Trophoblast cell (in vitro differentiated cells and primary cell): ENCODE measurements around the gene TCTN3.

ENCODE experiments used
- DNase-seq, 2 donors: peaks; one replicate each; pipeline ENCODE4 v3.0.0-alpha.2; 2016
- H2AFZ ChIP-seq: 2 replicates; pipeline ENCODE4 v1.6.1; 2013; ENCODE audit warnings: low read length, moderate library complexity, mild to moderate bottlenecking; ENCODE audit not compliant: insufficient read depth, poor library complexity
- H2AK5ac ChIP-seq: 2 replicates; pipeline ENCODE4 v1.6.1; 2013; ENCODE audit warnings: mild to moderate bottlenecking, low read length
- H2BK120ac ChIP-seq: 2 replicates; pipeline ENCODE4 v1.6.1; 2013; ENCODE audit warnings: low read length, mild to moderate bottlenecking, moderate library complexity; ENCODE audit not compliant: insufficient read depth, poor library complexity
- H2BK12ac ChIP-seq: 2 replicates; pipeline ENCODE4 v1.6.1; 2013; ENCODE audit warnings: mild to moderate bottlenecking, low read length, moderate library complexity
- H2BK5ac ChIP-seq: 2 replicates; pipeline ENCODE4 v1.6.1; 2013; ENCODE audit warnings: low read length, low read depth, moderate library complexity, mild to moderate bottlenecking; ENCODE audit not compliant: poor library complexity
- H3K14ac ChIP-seq: 2 replicates; pipeline ENCODE4 v1.6.1; 2013; ENCODE audit warnings: mild to moderate bottlenecking, low read length
- H3K18ac ChIP-seq: 2 replicates; pipeline ENCODE4 v1.6.1; 2013; ENCODE audit warnings: mild to moderate bottlenecking, low read length
- H3K23ac ChIP-seq: 2 replicates; pipeline ENCODE4 v1.6.1; 2013; ENCODE audit warnings: low read length
- H3K27ac ChIP-seq: 2 replicates; pipeline ENCODE4 v1.5.1; 2013; ENCODE audit warnings: low read depth, mild to moderate bottlenecking, inconsistent platforms, low read length, moderate library complexity
- H3K27me3 ChIP-seq: 2 replicates; pipeline ENCODE4 v1.6.1; 2013; ENCODE audit warnings: inconsistent platforms, mild to moderate bottlenecking, low read length, moderate library complexity; ENCODE audit not compliant: insufficient read depth
- H3K36me3 ChIP-seq, 2 experiments: 1 replicate in 1 of 2; 2 replicates in 1 of 2; pipeline ENCODE4 v1.6.1; 2013; ENCODE audit warnings: low read length in 2 of 2, mild to moderate bottlenecking in 2 of 2, moderate library complexity in 1 of 2; ENCODE audit not compliant: insufficient read depth in 2 of 2, control insufficient read depth in 1 of 2
- H3K4ac ChIP-seq: 2 replicates; pipeline ENCODE4 v1.6.1; 2013; ENCODE audit warnings: low read depth, mild to moderate bottlenecking, low read length, moderate library complexity
- H3K4me1 ChIP-seq, 2 experiments: 1 replicate in 1 of 2; 2 replicates in 1 of 2; pipeline ENCODE4 v1.6.1; 2013; ENCODE audit warnings: low read length in 2 of 2, mild to moderate bottlenecking in 2 of 2, moderate library complexity in 1 of 2; ENCODE audit not compliant: insufficient read depth in 2 of 2, control insufficient read depth in 1 of 2
- H3K4me2 ChIP-seq: 2 replicates; pipeline ENCODE4 v1.6.1; 2013; ENCODE audit warnings: inconsistent platforms, mild to moderate bottlenecking, low read length, moderate library complexity
- H3K4me3 ChIP-seq: 2 replicates; pipeline ENCODE4 v1.5.1; 2013; ENCODE audit warnings: mild to moderate bottlenecking, low read depth, low read length, inconsistent platforms
- H3K79me1 ChIP-seq: one replicate; pipeline ENCODE4 v1.6.1; 2013; ENCODE audit warnings: low read length
- H3K79me2 ChIP-seq: 2 replicates; pipeline ENCODE4 v1.6.1; 2013; ENCODE audit warnings: low read length, mild to moderate bottlenecking; ENCODE audit not compliant: control insufficient read depth, insufficient read depth, poor library complexity
- H3K9ac ChIP-seq: 2 replicates; pipeline ENCODE4 v1.6.1; 2013; ENCODE audit warnings: mild to moderate bottlenecking, low read length
- H3K9me3 ChIP-seq: 2 replicates; pipeline ENCODE4 v1.6.1; 2013; ENCODE audit warnings: low read depth, mild to moderate bottlenecking, control low read depth, inconsistent platforms, low read length; ENCODE audit not compliant: insufficient read depth
- H4K12ac ChIP-seq: 2 replicates; pipeline ENCODE4 v1.6.1; 2013; ENCODE audit warnings: low read depth, mild to moderate bottlenecking, low read length, moderate library complexity
- H4K8ac ChIP-seq: 2 replicates; pipeline ENCODE4 v1.6.1; 2013; ENCODE audit warnings: low read depth, mild to moderate bottlenecking, low read length, moderate library complexity
- H4K91ac ChIP-seq: one replicate; pipeline ENCODE4 v1.6.1; 2013; ENCODE audit warnings: low read depth, mild to moderate bottlenecking, low read length, moderate library complexity
- WGBS: extraction: QIAGEN DNeasy Blood & Tissue Kit; methylation state at CpG from one replicate; pipeline ENCODE4 v1.1.7; 2013; ENCODE audit warnings: missing lambda C conversion rate; ENCODE audit not compliant: insufficient read length, insufficient coverage; ENCODE audit errors: extremely low coverage; 5-methylcytosine and 5-hydroxymethylcytosine counted together

TCTN3 gene

GRCh38 chr10:95663496-95663895, 30.2 kb downstream of the TCTN3 start:
- H3K27ac ChIP-seq: no peak overlapping the region
- H2BK5ac ChIP-seq: no peak overlapping the region
- no peaks in the 10 kb centered on the region for H3K9me3 ChIP-seq
- no peak overlapping the region for H4K91ac ChIP-seq
- H2BK12ac ChIP-seq: no peak overlapping the region
- no peak overlapping the region for H2BK120ac ChIP-seq
- H3K79me1 ChIP-seq: no peaks in the 10 kb centered on the region
- no peak overlapping the region for H3K4ac ChIP-seq
- H3K9ac ChIP-seq: no peak overlapping the region
- no peak overlapping the region for H3K18ac ChIP-seq
- H3K4me2 ChIP-seq: no peak overlapping the region
- H2AK5ac ChIP-seq: no peak overlapping the region
- WGBS: no CpG with 5 or more reads among the region's 1 CpG
- no peak overlapping the region for H3K23ac ChIP-seq
- H3K27me3 ChIP-seq: no peaks in the 10 kb centered on the region
- H4K8ac ChIP-seq: no peak overlapping the region
- peaks cover 2 to 6% of the 10 kb centered on the region in 2 experiments for H3K36me3 ChIP-seq
- no peak overlapping the region for H3K14ac ChIP-seq
- no peak overlapping the region for H4K12ac ChIP-seq
- H3K4me1 ChIP-seq: no peaks in the 10 kb centered on the region
- DNase-seq: no peak
- H3K4me3 ChIP-seq: no peak overlapping the region
- H3K79me2 ChIP-seq: no peaks in the 10 kb centered on the region
- H2AFZ ChIP-seq: no peak overlapping the region

DNA sequence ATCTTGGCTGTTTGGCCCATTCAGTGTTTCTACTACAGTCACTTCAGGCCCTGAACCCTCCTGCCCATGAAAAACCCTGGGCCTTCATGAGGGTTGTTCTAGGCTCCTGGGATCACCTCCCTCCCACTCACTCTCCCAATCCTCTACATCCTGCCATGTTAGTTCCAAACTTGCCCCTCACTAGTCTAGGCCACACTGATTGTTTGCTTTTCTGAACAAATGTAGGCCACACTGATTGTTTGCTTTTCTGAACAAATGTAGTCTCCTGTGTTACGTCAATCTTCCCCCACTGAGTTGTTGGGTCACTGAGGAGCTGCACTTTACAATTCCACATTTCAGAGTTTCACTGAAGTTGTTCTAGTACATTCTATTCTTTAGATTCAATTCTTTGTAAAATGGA, 31.9 kb downstream of the TCTN3 start:
- H3K4me1 ChIP-seq: peaks cover 0 to 2% of the 10 kb centered on the region in 2 experiments
- DNase-seq: no peak
- H4K8ac ChIP-seq: no peak overlapping the region
- H2BK5ac ChIP-seq: no peak overlapping the region
- no peak overlapping the region for H4K12ac ChIP-seq
- H3K4me2 ChIP-seq: no peak overlapping the region
- no peaks in the 10 kb centered on the region for H3K79me2 ChIP-seq
- H3K23ac ChIP-seq: no peak overlapping the region
- no peak overlapping the region for H3K4me3 ChIP-seq
- no peaks in the 10 kb centered on the region for H3K79me1 ChIP-seq
- H3K18ac ChIP-seq: no peak overlapping the region
- no peak overlapping the region for H2AK5ac ChIP-seq
- H2BK120ac ChIP-seq: no peak overlapping the region
- no peak overlapping the region for H2BK12ac ChIP-seq
- H3K36me3 ChIP-seq: peaks cover 2 to 6% of the 10 kb centered on the region in 2 experiments
- no peak overlapping the region for H3K4ac ChIP-seq
- no peaks in the 10 kb centered on the region for H3K27me3 ChIP-seq
- H3K27ac ChIP-seq: no peak overlapping the region
- no peak overlapping the region for H4K91ac ChIP-seq
- WGBS: no CpG with 5 or more reads among the region's 1 CpG
- no peak overlapping the region for H3K14ac ChIP-seq
- H3K9ac ChIP-seq: no peak overlapping the region
- no peaks in the 10 kb centered on the region for H3K9me3 ChIP-seq
- H2AFZ ChIP-seq: no peak overlapping the region

DNA sequence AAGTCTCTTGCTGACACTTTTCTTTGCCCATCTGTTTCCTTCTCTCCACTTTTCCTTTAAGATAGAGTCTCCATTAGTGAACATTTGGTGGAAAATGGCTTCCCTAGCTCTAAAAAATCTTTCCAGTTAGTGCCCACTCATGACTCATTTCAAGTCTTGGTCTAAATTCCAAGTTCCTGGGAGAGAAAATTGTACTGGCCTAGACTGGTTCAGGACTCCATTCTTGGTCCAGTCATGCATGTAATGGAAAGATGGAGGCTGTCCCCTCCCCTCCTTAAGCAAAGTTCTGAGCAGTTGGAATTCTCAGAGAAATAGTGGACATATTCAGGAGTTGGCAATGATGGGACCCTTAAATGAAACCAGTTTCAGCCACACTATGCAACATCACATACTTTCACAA, 33.4 kb downstream of the TCTN3 start:
- Histone ChIP-seq H3K27me3 (no peaks in the 10 kb centered on the region), H3K18ac (no peak overlapping the region), H2BK12ac (no peak overlapping the region), H2AFZ (no peak overlapping the region), H3K23ac (no peak overlapping the region), H2AK5ac (no peak overlapping the region), H3K9ac (no peak overlapping the region), H4K12ac (no peak overlapping the region), H2BK120ac (no peak overlapping the region), H3K79me2 (peaks cover 6% of the 10 kb centered on the region), H3K36me3 (peaks cover 2 to 6% of the 10 kb centered on the region in 2 experiments), H4K91ac (no peak overlapping the region), H3K14ac (no peak overlapping the region), H3K4me2 (no peak overlapping the region), H3K9me3 (no peaks in the 10 kb centered on the region), H3K4ac (no peak overlapping the region), H3K4me3 (no peak overlapping the region), H3K27ac (no peak overlapping the region), H3K4me1 (peaks cover 0 to 6% of the 10 kb centered on the region in 2 experiments), H4K8ac (no peak overlapping the region), H3K79me1 (peaks cover 6% of the 10 kb centered on the region), H2BK5ac (no peak overlapping the region)
- DNase-seq: peak in 1 of 2 donors; percentile 31

GRCh38 chr10:95657250-95657649, 36.5 kb downstream of the TCTN3 start:
- Histone ChIP-seq H2AK5ac (no peak overlapping the region), H2BK12ac (no peak overlapping the region), H3K27me3 (no peaks in the 10 kb centered on the region), H4K8ac (no peak overlapping the region), H3K4me2 (peak overlapping the region; percentile 79), H3K9ac (no peak overlapping the region), H3K4me3 (no peak overlapping the region), H3K4me1 (peaks cover 0 to 6% of the 10 kb centered on the region in 2 experiments), H3K9me3 (no peaks in the 10 kb centered on the region), H2BK5ac (no peak overlapping the region), H3K79me2 (peaks cover 6% of the 10 kb centered on the region), H4K91ac (no peak overlapping the region), H3K18ac (no peak overlapping the region), H3K36me3 (peaks cover 4 to 7% of the 10 kb centered on the region in 2 experiments), H3K79me1 (peaks cover 6% of the 10 kb centered on the region), H2BK120ac (no peak overlapping the region), H3K4ac (no peak overlapping the region), H2AFZ (peak overlapping the region; percentile 58), H3K27ac (no peak overlapping the region), H4K12ac (no peak overlapping the region), H3K14ac (no peak overlapping the region), H3K23ac (no peak overlapping the region)
- DNase-seq: no peak
- WGBS: no CpG with 5 or more reads among the region's 1 CpG
